ENCODE results near the gene ZC3H4.

GRCh38 chr19:47135156-47135555 lies 21.6 kb upstream of the ZC3H4 start:
- TF ChIP-seq CTCF (IDR thresholded peaks at IDR 0.05) (no peak), ZFX (IDR thresholded peaks at IDR 0.05; ENCODE audit: borderline replicate concordance) (no peak)

All from 22Rv1 (cell line).